SIG-M5 (cell line): ENCODE measurements around the gene APLF.
"Not testable (repeated sequence)": the region's sequence is repeated elsewhere in the genome, so short reads cannot be mapped to it uniquely, and the experiment has no call there.

Source experiments
- DNase-seq: peaks from one replicate; lab custom pipeline; 2025; lab: John Stamatoyannopoulos, UW

APLF gene

DNA sequence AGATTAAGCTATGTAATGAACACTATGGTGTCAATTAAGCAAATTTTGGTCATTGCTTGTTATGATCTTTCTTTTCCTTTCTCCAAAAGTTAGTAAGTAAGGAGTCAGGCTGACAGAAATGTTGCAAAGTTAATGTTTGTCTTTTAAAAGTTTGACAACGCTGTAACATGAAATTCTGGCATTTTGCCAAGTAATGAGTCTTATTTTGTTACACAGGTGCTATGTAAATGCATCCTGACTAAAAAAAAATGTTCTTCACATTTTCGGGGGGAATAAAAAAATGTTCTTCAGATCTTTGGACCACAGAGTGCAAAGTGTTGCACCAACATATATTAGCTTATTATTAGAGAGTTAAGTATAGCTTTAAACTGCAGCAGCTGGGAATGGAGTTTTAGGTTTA lies 121.2 kb downstream of the APLF start:
- DNase-seq = no peak

DNA sequence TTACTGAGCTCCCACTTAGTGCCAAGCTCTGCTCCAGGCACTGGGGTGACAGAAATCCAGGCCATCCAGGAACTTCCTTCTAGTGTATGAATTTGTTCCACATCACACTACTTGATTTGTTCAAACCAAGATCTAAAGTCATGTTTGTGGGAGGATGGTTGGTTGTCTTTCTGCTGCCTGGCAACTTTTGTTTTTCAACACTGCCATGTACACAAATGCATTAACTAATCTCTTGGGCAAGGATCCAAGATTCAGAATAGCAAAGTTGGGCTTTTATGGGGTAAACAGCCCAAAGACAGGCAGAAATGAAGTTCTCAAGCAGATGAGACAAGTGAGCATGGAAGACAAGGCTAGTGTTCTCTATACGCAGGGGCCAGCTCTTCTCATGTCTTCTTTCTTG lies 122.6 kb downstream of the APLF start:
- no peak for DNase-seq

DNA sequence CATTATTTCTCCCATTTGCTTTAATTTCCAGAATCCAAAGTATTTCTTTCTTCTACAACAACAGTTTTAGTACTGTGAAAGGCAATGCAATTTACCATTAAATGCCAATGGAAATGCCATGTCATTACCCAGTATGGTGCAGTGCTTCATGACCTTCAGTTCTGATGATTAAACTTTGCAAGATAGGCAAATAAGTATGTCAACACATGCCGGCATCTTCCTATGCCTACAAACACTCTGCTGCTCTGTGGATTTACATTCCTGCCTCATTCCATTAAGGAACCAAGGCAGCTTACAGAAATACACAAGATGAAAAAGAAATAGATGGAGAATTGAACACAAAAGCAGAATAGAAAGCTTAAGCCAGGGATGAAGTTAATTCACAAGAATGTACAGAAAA lies 123.3 kb downstream of the APLF start:
- no peak for DNase-seq

DNA sequence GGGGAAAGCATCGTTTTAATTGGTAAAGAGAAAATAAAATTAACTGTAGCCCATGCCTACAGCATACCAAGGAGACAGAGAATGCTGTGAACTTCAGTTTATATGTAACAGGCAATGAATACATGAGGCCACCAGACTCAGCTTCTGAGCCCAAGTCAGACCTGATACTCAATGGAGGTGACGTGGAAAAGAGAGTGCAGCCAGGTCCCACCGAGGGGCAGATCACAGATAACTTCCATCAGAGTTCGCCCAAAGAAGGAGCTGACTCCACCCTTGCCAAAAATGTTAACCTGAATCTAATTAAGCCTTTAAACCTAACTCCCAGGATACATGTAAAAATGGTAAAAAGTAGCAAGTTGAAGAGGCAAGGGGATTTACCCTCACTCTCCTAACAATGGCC lies 123.8 kb downstream of the APLF start:
- DNase-seq = no peak

DNA sequence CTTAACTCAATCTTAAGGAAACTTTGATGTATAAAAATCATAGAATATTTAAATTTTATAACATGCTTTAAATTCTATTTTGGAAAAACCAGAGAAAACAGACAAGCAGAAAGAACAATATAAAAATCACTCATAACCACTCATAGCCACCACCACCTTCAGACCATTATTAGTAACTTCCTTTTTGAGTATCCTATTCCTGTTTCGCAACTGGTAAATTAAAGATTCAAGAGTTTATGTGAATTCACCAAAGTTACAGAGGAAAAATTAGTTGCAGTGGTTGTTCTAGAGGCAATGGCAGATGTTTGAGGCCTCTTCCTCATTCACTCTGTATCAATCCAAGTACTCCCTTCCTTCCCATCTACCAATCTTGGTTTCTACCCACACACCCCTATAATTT lies 126.7 kb downstream of the APLF start:
- no peak for DNase-seq

DNA sequence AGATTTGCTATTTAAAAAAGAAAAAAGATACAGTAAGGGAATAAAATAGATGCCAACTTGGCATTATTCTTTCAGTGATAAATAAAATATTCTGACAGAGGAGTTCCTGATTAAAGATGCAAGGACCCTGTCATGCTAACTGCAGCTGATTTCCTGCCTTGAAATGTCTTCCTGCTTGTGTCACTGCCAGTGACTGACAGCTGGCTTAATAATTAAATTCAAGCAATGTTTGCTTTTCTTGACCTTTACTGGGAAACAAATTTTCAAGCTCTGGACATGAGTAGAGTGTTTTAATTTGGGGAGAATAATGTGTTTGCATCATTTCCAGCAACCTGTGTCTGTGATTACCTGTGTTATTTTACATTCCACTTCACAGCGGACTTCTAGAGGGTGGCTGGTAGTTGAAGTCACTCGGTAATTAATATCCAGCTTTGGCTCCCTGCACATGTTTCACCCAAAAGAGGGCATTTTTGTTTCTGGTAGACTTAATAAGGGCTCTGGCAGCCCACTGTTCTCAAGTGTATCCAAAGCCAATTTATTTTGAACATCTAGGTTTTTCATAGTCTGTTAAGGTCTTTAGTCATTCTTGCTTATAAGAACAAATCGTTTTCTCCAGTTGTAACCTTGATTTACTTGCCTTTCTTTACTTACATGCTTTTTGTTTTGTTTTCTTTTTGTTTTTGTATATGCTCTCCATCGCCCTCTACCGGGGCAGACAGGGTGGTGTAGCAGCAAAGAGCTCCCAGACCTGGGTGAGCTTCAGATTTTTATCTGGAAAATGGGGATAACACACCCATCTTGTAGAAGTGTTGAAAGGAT lies 127.5 kb downstream of the APLF start:
- DNase-seq = no peak

DNA sequence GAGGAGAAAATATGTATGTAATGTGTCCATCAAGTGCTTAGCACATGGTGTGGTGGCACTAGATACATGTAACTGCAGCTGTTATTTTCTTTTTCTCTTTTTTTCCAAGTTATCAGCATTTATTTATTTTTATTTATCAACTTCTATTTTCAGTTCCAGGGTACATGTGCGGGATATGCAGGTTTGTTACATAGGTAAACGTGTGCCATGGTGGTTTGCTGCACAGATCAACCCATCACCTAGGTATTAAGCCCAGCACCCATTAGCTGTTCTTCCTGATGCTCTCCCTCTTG lies 128.1 kb downstream of the APLF start:
- not testable (repeated sequence) for DNase-seq

DNA sequence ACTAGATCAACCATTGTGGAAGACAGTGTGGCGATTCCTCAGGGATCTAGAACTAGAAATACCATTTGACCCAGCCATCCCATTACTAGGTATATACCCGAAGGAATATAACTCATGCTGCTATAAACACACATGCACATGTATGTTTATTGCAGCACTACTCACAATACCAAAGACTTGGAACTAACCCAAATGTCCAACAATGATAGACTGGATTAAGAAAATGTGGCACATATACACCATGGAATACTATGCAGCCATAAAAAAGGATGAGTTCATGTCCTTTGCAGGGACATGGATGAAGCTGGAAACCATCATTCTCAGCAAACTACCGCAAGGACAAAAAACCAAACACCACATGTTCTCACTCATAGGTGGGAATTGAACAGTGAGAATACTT lies 133.1 kb downstream of the APLF start:
- not testable (repeated sequence) for DNase-seq

DNA sequence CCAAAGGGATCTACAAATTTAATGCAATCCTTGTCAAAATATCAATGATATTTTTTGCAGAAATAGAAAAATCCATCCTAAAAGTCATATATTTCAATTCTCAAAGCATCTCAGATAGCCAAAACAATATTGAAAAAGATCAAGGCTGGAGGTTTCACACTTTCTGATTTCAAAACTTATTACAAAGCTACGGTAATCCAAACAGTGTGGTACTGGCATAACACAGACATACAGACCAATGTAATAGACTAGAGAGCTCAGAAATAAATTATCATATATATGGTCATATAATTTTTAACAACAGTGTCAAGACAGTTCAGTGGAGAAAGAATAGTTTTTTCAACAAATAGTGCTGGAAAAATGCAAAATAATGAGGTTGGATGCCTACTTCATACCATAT lies 135.7 kb downstream of the APLF start:
- DNase-seq = no peak

DNA sequence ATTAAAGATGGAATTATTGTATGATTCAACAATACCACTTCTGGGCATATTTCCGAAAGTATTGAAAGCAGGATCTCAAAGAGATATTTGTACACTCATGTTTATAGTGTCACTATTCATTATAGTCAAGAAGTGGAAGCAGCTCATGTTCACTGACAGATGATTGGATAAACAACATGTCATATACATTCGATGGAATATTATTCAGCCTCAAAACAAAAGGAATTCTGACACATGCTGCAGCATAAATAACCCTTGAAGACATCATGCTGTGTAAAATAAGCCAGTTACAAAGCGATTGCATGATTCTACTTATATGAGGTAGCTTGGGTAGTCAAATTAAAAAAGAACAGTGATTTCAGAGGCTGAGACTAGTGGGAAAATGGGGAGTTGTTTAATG lies 136.7 kb downstream of the APLF start:
- DNase-seq = no peak

DNA sequence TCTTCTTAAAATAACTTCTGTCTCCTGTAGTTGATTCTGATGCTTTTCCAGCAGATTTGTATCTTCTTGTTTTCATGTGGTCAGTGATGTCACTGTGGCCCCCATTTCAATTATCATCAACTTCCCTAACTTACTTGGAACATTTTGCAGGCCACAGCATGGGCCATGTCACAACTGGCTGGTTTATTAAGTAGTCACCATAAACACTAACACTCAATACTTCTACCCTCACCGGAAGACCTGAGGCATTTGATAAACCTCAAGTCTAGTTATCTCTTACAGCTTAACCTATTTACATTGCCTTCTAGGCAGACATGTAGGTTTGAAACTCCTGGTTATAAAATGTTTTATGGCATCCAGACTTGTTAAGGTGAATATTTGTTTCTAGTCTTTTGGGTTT lies 138.6 kb downstream of the APLF start:
- no peak for DNase-seq

DNA sequence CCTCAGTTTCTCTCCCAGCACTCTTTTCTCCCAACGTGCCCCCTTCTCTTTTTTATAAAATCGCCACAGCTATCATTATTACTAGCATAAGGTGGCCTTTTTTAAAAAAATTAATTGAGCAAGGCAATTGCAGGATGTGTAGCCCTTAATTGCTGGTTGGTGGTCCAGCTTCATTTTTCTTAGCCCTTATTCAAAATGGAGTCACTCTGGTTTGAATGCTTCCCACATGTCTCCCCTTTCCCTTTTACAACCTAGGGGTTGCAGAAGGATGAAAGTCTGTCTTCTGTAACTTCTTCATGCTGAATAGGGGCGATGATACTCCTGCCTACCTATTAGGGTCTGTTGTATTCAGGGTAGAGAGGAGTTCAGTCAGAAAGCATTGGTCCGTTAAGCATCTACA lies 139.4 kb downstream of the APLF start:
- no peak for DNase-seq

DNA sequence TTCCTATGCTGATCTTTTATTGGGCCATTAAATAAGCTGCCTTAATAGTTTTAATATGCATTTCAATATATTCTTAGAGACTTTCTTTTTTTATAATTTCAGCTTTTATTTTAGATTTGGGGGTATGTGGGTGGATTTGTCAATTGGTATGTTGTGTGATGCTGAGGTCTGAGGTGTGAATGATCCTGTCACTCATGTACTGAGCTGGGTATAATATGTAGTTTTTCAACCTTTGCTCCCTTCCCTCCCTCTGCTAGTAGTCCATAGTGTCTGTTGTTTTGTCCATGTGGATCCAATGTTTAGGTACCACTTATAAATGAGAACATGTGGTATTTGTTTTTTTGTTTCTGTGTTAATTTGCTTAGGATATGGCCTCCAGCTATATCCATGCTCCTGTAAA lies 140.5 kb downstream of the APLF start:
- DNase-seq = no peak

DNA sequence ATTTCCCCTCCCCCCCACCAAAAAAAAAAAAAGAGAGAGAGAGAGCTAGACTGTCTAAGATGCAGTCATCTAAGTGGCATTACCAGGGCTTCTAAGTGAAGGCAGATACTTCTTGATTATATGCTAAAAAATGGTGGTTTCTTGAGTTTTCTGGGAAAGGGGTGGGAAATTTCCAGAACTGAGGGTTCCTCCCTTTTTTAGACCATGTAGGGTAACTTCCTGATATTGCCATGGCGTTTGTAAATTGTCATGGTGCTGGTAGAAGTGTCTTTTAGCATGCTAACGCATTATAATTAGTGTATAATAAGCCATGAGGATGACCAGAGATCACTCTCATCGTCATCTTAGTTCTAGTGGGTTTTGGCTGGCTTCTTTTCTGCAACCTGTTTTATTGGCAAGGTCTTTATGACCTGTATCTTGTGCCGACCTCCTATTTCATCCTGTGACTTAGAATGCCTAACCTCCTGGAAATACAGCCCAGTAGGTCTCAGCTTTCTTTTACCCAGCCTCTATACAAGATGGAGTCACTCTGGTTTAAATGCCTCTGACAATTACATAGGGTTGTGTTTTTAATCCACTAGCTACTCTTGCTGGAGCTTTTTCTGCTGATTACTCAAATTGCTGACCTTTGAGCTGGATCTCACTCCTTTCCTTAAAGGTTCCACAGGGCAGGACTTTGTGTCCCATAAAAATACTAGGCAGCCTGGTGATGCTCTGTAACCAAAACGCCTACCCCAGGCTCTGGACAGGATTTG lies 145.6 kb downstream of the APLF start:
- DNase-seq = no peak

DNA sequence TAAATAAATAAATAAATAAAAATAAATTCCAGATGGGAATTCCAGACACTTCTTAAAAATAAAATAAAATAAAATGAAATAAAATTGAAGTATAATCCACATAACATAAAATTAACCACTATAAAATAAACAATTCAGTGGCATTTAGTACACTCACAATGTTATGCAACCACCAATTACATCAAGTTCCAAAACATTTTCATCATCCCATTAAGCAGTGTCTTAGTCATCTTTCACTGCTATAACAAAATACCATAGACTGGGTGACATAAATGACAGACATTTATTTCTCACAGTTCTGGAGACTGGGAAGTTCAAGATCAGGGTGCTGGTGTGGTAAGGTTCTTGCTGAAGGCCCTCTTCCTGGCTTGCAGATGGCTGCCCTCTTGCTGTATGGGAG lies 153.4 kb downstream of the APLF start:
- no peak for DNase-seq

DNA sequence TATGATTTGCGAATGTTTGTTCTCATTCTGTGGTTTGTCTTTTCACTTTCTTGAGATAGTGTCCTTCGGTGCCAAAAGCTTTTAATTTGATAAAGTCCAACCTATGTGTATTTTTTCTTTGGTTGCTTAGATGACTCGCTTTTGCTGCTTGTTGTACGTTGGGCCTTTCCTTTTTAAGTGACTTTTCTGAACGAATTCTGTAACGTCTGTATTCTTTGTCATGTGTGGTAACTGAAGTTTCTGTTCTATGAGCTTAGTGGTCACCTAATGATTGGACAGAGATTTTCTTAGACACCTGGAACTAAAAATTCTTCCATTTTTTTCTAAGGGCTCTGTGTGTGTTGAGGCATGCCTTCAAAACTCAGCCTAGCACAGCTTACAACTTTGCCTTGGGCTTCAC lies 156.4 kb downstream of the APLF start:
- no peak for DNase-seq

DNA sequence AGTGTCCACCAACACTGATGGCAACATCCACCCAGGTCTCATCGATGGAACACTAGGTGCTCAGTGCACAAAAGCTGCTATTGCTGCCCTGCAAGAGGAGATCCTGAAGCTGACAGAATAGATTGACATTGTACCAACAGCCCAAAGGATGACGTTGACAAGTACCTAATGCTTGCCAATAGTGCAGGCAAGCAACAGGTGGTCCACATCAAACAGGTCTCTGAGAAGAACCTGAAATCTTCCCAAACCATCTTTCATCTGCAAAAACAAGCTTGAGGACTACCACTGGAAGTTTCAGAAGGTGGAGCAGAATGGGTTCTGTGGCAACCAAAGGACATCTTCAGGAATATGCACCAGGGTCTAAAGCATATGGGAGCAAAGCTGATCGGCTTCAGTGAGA lies 160.2 kb downstream of the APLF start:
- DNase-seq = no peak
